Activated T-cell treated with anti-CD3 and anti-CD28 coated beads, Interleukin-2, amount 50 U/mL, for 72 hours (primary cell): Measurements from ENCODE around the gene TMBIM4. TPM values are rescaled to one million over a fixed set of nuclear protein-coding genes. Genes with fewer than 3 reads are reported as not detected.
"Not testable (repeated sequence)": the region's sequence is repeated elsewhere in the genome, so short reads cannot be mapped to it uniquely, and the experiment has no call there.

Source experiments
- ATAC-seq, 2 donors: fragments of 150-1000 bp; cut with Tn5 transposase; replicated peaks in 1 of 2; 2 replicates each; pipeline ENCODE4 v1.10.0; 2021; ENCODE audit warnings: moderate library complexity in 2 of 2, mild to moderate bottlenecking in 1 of 2
- DNase-seq, 2 donors: peaks; one replicate each; pipeline ENCODE4 v3.0.0; 2021 to 2022; ENCODE audit warnings: mixed read lengths in 1 of 2
- H3K27ac Mint-ChIP-seq: one replicate; pipeline ENCODE4 v1.8.0; 2022; ENCODE audit warnings: mild to moderate bottlenecking, moderate library complexity, mixed read lengths
- H3K27me3 Mint-ChIP-seq: one replicate; pipeline ENCODE4 v1.8.0; 2022; ENCODE audit warnings: low read depth, mixed read lengths
- H3K36me3 Mint-ChIP-seq, 2 donors: one replicate each; pipeline ENCODE4 v1.8.0; 2022; ENCODE audit warnings: mixed read lengths in 2 of 2, mild to moderate bottlenecking in 1 of 2; ENCODE audit not compliant: insufficient read depth in 2 of 2
- H3K4me1 Mint-ChIP-seq: one replicate; pipeline ENCODE4 v1.8.0; 2022; ENCODE audit warnings: low read depth, mixed read lengths
- H3K4me3 Mint-ChIP-seq, 2 donors: one replicate each; pipeline ENCODE4 v1.8.0; 2022; ENCODE audit warnings: mild to moderate bottlenecking in 2 of 2, mixed read lengths in 2 of 2, moderate library complexity in 2 of 2
- H3K9me3 Mint-ChIP-seq, 2 donors: one replicate each; pipeline ENCODE4 v1.8.0; 2022; ENCODE audit warnings: mixed read lengths in 2 of 2
- total RNA-seq, 2 donors: library from RNA; stranded (reverse); gene quantifications; one replicate each; pipeline ENCODE4 v1.2.3, GENCODE V29; 2022

TMBIM4 gene
- total RNA-seq, 2 donors from 2014 or later = 88.7 to 101 TPM

- H3K9me3 Mint-ChIP-seq, H3K4me1 Mint-ChIP-seq, H3K36me3 Mint-ChIP-seq, H3K27ac Mint-ChIP-seq, ATAC-seq, H3K4me3 Mint-ChIP-seq, DNase-seq: not testable (repeated sequence)
- peaks cover 18% of the 10 kb centered on the region for H3K27me3 Mint-ChIP-seq
These were observed 4.9 kb upstream of the TMBIM4 start for GRCh38 chr12:66174391-66175325.

- Mint-ChIP-seq H3K27ac (peak overlapping the region; percentile 97), H3K36me3 (peaks cover 17 to 23% of the 10 kb centered on the region in 2 donors), H3K27me3 (no peaks in the 10 kb centered on the region), H3K9me3 (no peaks in the 10 kb centered on the region), H3K4me3 (peak overlapping the region; percentile 90 to 99), H3K4me1 (peaks cover 40% of the 10 kb centered on the region)
- DNase-seq (no peak), ATAC-seq (no peak)
These were observed 810 bp upstream of the TMBIM4 start for GRCh38 chr12:66170606-66171005.

- peaks cover 53% of the 10 kb centered on the region for H3K4me1 Mint-ChIP-seq
- ATAC-seq = no peak
- peaks cover 28 to 39% of the 10 kb centered on the region in 2 donors for H3K36me3 Mint-ChIP-seq
- no peak for DNase-seq
- H3K4me3 Mint-ChIP-seq = peak overlapping the region; percentile 90 to 99
- H3K27me3 Mint-ChIP-seq = no peaks in the 10 kb centered on the region
- peak overlapping the region; percentile 97 for H3K27ac Mint-ChIP-seq
- H3K9me3 Mint-ChIP-seq = peaks cover 4 to 5% of the 10 kb centered on the region in 2 donors
These were observed 1.4 kb downstream of the TMBIM4 start for GRCh38 chr12:66168410-66168809.

- Mint-ChIP-seq H3K4me1 (peaks cover 62% of the 10 kb centered on the region), H3K36me3 (peaks cover 31 to 48% of the 10 kb centered on the region in 2 donors), H3K27me3 (no peaks in the 10 kb centered on the region), H3K27ac (peak overlapping the region; percentile 42), H3K9me3 (peaks cover 4 to 5% of the 10 kb centered on the region in 2 donors), H3K4me3 (peak overlapping the region in 1 of 2 donors; percentile 99)
- DNase-seq = no peak
- no peak for ATAC-seq
These were observed 3.2 kb downstream of the TMBIM4 start for GRCh38 chr12:66166561-66166960.

- no peak overlapping the region for H3K4me3 Mint-ChIP-seq
- no peak for DNase-seq
- peaks cover 29 to 50% of the 10 kb centered on the region in 2 donors for H3K36me3 Mint-ChIP-seq
- H3K27me3 Mint-ChIP-seq = no peaks in the 10 kb centered on the region
- H3K9me3 Mint-ChIP-seq = peaks cover 4 to 5% of the 10 kb centered on the region in 2 donors
- H3K27ac Mint-ChIP-seq = no peak overlapping the region
- peaks cover 54% of the 10 kb centered on the region for H3K4me1 Mint-ChIP-seq
- ATAC-seq = no peak
These were observed 4.7 kb downstream of the TMBIM4 start for GRCh38 chr12:66165141-66165540.

DNA sequence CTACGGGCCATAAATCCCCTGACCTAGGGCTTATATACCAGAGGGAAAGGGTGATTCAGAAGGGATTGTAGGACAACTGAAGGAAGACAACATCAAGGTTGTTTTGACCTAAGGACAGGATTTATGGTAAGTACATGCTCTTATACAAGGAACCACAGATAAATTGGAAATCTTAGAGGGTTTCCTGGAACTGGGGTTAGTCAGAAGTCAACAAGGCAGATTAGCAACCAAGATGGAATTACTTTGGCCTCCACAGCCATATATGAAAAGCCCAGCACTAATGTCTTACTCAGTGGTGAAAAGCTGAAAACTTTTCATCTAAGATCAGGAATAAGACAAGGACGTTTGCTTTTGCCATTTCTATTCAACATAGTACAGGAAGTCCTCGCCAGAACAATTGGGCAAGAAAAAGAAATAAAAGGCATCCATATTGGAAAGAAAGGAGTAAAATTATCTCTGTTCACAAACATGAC lies 5.4 kb downstream of the TMBIM4 start:
- H3K4me3 Mint-ChIP-seq = peak overlapping the region in 1 of 2 donors; percentile 62
- H3K36me3 Mint-ChIP-seq = peaks cover 30 to 53% of the 10 kb centered on the region in 2 donors
- peaks cover 4 to 6% of the 10 kb centered on the region in 2 donors for H3K9me3 Mint-ChIP-seq
- ATAC-seq (no peak), DNase-seq (no peak)
- peaks cover 59% of the 10 kb centered on the region for H3K4me1 Mint-ChIP-seq
- H3K27ac Mint-ChIP-seq = peak overlapping the region; percentile 85
- H3K27me3 Mint-ChIP-seq = no peaks in the 10 kb centered on the region

DNA sequence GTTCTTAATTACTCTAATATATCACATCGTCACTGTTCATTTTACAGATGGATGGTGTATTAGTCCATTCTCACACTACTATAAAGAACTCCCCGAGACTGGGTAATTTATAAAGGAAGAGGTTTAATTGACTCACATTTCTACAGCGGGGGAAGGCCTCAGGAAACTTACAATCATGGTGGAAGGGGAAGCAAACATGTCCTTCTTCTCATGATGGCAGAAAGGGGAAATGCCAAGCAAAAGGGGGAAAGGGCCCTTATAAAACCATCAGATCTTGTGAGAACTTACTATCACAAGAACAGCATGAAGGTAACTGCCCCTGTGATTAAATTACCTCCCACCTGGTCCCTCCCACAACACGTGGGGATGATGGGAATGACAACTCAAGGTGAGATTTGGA lies 6.5 kb downstream of the TMBIM4 start:
- Mint-ChIP-seq H3K4me1 (peaks cover 50% of the 10 kb centered on the region), H3K27me3 (no peaks in the 10 kb centered on the region), H3K4me3 (no peak overlapping the region), H3K27ac (peak overlapping the region; percentile 27), H3K36me3 (peaks cover 22 to 53% of the 10 kb centered on the region in 2 donors), H3K9me3 (peaks cover 4 to 6% of the 10 kb centered on the region in 2 donors)
- ATAC-seq (no peak), DNase-seq (no peak)

DNA sequence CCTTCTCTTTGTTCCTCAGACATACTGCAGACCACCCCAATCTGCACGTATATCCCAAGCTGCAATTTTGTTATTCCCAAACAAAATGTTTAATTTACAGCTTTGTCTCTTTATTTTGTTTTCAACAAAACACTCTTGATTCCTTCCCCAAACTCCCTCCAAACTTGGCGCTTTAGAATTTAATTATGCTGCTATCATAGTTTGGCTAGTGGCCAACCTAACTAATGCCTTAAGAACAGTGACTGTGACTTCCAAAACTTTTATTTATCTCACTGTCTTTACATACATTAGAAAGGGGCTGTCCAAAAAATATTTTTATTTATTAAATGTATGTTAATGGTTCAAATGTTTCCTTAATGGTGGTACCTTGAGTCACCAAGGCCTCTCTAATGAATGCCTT lies 7.1 kb downstream of the TMBIM4 start:
- peaks cover 47% of the 10 kb centered on the region for H3K4me1 Mint-ChIP-seq
- H3K36me3 Mint-ChIP-seq = peaks cover 22 to 53% of the 10 kb centered on the region in 2 donors
- peaks cover 4 to 6% of the 10 kb centered on the region in 2 donors for H3K9me3 Mint-ChIP-seq
- ATAC-seq (no peak), DNase-seq (no peak)
- no peaks in the 10 kb centered on the region for H3K27me3 Mint-ChIP-seq
- H3K4me3 Mint-ChIP-seq = no peak overlapping the region
- H3K27ac Mint-ChIP-seq = no peak overlapping the region

- H3K4me3 Mint-ChIP-seq = no peak overlapping the region
- no peak overlapping the region for H3K27ac Mint-ChIP-seq
- peaks cover 16 to 43% of the 10 kb centered on the region in 2 donors for H3K36me3 Mint-ChIP-seq
- peaks cover 4 to 6% of the 10 kb centered on the region in 2 donors for H3K9me3 Mint-ChIP-seq
- DNase-seq (no peak), ATAC-seq (no peak)
- no peaks in the 10 kb centered on the region for H3K27me3 Mint-ChIP-seq
- peaks cover 39% of the 10 kb centered on the region for H3K4me1 Mint-ChIP-seq
These were observed 9.1 kb downstream of the TMBIM4 start for GRCh38 chr12:66160704-66161103.

GRCh38 chr12:66159123-66159522 lies 10.7 kb downstream of the TMBIM4 start:
- Mint-ChIP-seq H3K27ac (no peak overlapping the region), H3K27me3 (no peaks in the 10 kb centered on the region), H3K4me1 (peaks cover 32% of the 10 kb centered on the region), H3K4me3 (no peak overlapping the region), H3K36me3 (peaks cover 7 to 28% of the 10 kb centered on the region in 2 donors), H3K9me3 (peaks cover 0 to 1% of the 10 kb centered on the region in 2 donors)
- no peak for DNase-seq
- no peak for ATAC-seq

- no peak for ATAC-seq
- Mint-ChIP-seq H3K4me3 (no peak overlapping the region), H3K36me3 (peaks cover 2 to 19% of the 10 kb centered on the region in 2 donors), H3K27me3 (no peaks in the 10 kb centered on the region), H3K9me3 (peaks cover 0 to 1% of the 10 kb centered on the region in 2 donors), H3K4me1 (peaks cover 26% of the 10 kb centered on the region), H3K27ac (peak overlapping the region; percentile 20)
- DNase-seq = no peak
These were observed 13.1 kb downstream of the TMBIM4 start for GRCh38 chr12:66156654-66157053.

GRCh38 chr12:66154776-66155175 lies 15.0 kb downstream of the TMBIM4 start:
- Mint-ChIP-seq H3K4me3 (no peak overlapping the region), H3K27ac (peak overlapping the region; percentile 41), H3K4me1 (peaks cover 28% of the 10 kb centered on the region), H3K36me3 (peaks cover 2 to 15% of the 10 kb centered on the region in 2 donors), H3K27me3 (no peaks in the 10 kb centered on the region), H3K9me3 (peaks cover 0 to 1% of the 10 kb centered on the region in 2 donors)
- no peak for ATAC-seq
- no peak for DNase-seq

GRCh38 chr12:66152732-66153131 lies 17.1 kb downstream of the TMBIM4 start:
- Mint-ChIP-seq H3K9me3 (no peaks in the 10 kb centered on the region), H3K27ac (no peak overlapping the region), H3K4me1 (peaks cover 22% of the 10 kb centered on the region), H3K27me3 (no peaks in the 10 kb centered on the region), H3K36me3 (peaks cover 2 to 9% of the 10 kb centered on the region in 2 donors), H3K4me3 (no peak overlapping the region)
- DNase-seq = no peak
- ATAC-seq = no peak
